ENCODE measurements around the gene RIPOR3. TPM values are rescaled to one million over a fixed set of nuclear protein-coding genes. Genes with fewer than 3 reads are reported as not detected.
"Not testable (repeated sequence)": the region's sequence is repeated elsewhere in the genome, so short reads cannot be mapped to it uniquely, and the experiment has no call there.

The RIPOR3 gene
- total RNA-seq, 4 donors from 2014 or later, result 1.8 to 12.7 (median 4.9) TPM

- H3K4me3 ChIP-seq (ENCODE audit: low read depth, poor library complexity, severe bottlenecking), result no peak overlapping the region
- no peak for DNase-seq (ENCODE audit: low spot score in 2 of 2)
- intact Hi-C loops (cut with DNase I; ENCODE audit: low total_unique reads), result no loop called here
- WGBS, 2 donors, result 95 to 97% methylated on average over 2 of the region's 2 CpGs
- TF ChIP-seq, protein P1, sequence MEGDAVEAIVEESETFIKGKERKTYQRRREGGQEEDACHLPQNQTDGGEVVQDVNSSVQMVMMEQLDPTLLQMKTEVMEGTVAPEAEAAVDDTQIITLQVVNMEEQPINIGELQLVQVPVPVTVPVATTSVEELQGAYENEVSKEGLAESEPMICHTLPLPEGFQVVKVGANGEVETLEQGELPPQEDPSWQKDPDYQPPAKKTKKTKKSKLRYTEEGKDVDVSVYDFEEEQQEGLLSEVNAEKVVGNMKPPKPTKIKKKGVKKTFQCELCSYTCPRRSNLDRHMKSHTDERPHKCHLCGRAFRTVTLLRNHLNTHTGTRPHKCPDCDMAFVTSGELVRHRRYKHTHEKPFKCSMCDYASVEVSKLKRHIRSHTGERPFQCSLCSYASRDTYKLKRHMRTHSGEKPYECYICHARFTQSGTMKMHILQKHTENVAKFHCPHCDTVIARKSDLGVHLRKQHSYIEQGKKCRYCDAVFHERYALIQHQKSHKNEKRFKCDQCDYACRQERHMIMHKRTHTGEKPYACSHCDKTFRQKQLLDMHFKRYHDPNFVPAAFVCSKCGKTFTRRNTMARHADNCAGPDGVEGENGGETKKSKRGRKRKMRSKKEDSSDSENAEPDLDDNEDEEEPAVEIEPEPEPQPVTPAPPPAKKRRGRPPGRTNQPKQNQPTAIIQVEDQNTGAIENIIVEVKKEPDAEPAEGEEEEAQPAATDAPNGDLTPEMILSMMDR (IDR thresholded peaks at IDR 0.05), result no peak
- no peak for TF ChIP-seq POLR2A (IDR thresholded peaks at IDR 0.05)
Observed at GRCh38 chr20:50571466-50571865, 119.9 kb downstream of the RIPOR3 start.

GRCh38 chr20:50569864-50570836, 121.2 kb downstream of the RIPOR3 start:
- 83 to 87% methylated on average over 14 of the region's 14 CpGs for WGBS, 2 donors
- TF ChIP-seq POLR2A (IDR thresholded peaks at IDR 0.05), result no peak
- TF ChIP-seq, protein P1 (IDR thresholded peaks at IDR 0.05), result no peak
- H3K4me3 ChIP-seq (ENCODE audit: low read depth, poor library complexity, severe bottlenecking), result no peak overlapping the region
- intact Hi-C loops (cut with DNase I; ENCODE audit: low total_unique reads), result no loop called here
- DNase-seq (ENCODE audit: low spot score in 2 of 2), result no peak

DNA sequence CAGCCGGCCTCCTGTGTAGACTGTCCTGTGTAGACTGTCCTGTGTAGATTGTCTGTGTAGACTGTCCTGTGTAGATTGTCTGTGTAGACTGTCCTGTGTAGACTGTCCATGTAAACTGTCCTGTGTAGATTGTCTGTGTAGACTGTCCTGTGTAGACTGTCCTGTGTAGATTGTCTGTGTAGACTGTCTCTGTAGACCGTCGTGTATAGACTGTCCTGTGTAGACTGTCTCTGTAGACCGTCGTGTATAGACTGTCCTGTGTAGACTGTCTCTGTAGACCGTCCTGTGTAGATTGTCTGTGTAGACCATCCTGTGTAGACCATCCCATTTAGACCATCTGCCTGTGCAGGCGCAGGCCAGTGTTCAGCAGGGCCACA, 121.9 kb downstream of the RIPOR3 start:
- DNase-seq (ENCODE audit: low spot score in 2 of 2); intact Hi-C loops (cut with DNase I; ENCODE audit: low total_unique reads); H3K4me3 ChIP-seq (ENCODE audit: low read depth, poor library complexity, severe bottlenecking): not testable (repeated sequence)
- 91 to 94% methylated on average over 7 of the region's 7 CpGs for WGBS, 2 donors

DNA sequence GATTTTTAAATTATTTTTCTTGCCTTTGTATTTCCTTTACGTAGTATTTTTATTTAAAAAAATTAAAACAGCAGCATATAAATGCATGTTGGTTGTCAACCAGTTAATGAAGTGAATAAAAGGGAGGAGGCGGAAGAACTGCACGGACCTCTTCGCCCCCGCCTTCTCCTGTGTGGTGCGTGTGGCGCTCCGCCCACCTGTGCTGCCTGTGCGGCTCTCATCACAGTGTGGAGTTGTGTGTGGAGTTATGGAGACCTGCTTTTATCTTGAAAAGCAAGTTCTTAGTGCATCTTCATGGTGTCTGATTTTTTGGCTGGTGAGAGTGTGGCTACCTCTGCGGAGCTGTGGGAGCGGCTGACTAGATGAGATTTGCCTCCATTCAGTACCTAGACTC, 122.8 kb downstream of the RIPOR3 start:
- TF ChIP-seq POLR2A (IDR thresholded peaks at IDR 0.05), result no peak
- TF ChIP-seq, protein P1 (IDR thresholded peaks at IDR 0.05), result no peak
- DNase-seq (ENCODE audit: low spot score in 2 of 2), result no peak
- 57 to 61% methylated on average over 11 of the region's 11 CpGs for WGBS, 2 donors
- intact Hi-C loops (cut with DNase I; ENCODE audit: low total_unique reads), result no loop called here
- H3K4me3 ChIP-seq (ENCODE audit: low read depth, poor library complexity, severe bottlenecking), result no peak overlapping the region

DNA sequence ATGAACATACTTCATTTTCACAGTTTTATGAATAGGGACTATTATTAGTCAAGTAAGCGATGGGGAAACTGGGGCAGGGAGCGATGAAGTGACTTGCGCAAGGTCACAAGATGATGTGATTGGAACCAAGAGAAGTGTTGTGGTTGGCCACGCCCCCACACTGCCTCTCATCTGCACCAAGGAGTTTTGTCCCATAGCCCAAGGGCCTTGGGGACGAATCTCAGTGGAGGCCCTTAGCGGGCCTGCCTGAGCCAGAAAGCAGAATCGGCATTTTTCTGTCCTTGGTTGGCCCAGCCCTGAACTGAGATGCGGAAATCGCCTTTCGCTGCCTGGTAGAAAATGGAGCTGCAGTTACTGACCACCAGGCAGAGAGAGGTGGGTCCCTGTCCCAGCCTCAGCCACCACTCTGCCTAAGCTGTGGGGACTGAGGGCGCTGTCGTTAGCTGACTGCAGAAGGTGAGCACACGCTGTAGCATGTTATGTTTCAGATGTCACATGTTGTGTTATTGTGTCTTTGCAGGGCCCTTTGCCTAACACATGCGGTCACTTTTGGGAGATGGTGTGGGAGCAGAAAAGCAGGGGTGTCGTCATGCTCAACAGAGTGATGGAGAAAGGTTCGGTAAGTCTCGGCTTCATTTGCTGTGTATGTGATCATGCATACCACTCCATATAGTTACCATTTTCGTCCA, 123.3 kb downstream of the RIPOR3 start:
- no peak overlapping the region for H3K4me3 ChIP-seq (ENCODE audit: low read depth, poor library complexity, severe bottlenecking)
- no peak for TF ChIP-seq POLR2A (IDR thresholded peaks at IDR 0.05)
- TF ChIP-seq, protein P1 (IDR thresholded peaks at IDR 0.05), result no peak
- intact Hi-C loops (cut with DNase I; ENCODE audit: low total_unique reads), result no loop called here
- WGBS, 2 donors, result 85 to 91% methylated on average over 18 of the region's 18 CpGs
- DNase-seq (ENCODE audit: low spot score in 2 of 2), result no peak

DNA sequence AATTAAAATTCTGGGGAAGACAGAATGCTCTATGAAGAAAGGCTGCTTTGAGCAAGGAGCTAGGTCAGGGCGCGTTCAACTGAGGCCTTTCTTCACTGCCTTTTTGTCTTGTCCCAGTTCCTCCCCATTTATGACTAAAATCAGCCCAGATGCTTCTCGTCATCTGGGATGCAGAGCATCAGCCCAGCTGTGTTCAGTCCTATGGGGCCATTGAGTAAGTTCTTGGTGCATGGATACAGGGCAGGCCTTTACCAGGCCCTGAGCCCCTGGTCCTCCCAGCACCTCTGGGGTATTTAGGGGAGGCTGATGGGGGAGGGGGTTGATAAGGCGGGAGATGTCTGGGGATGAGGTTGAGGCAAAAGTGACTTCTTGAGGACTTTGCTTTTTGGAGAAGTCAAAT, 125.5 kb downstream of the RIPOR3 start:
- no peak for TF ChIP-seq POLR2A (IDR thresholded peaks at IDR 0.05)
- TF ChIP-seq, protein P1 (IDR thresholded peaks at IDR 0.05), result no peak
- DNase-seq (ENCODE audit: low spot score in 2 of 2), result no peak
- intact Hi-C loops (cut with DNase I; ENCODE audit: low total_unique reads), result no loop called here
- no peak overlapping the region for H3K4me3 ChIP-seq (ENCODE audit: low read depth, poor library complexity, severe bottlenecking)
- WGBS, 2 donors, result 90 to 92% methylated on average over 4 of the region's 4 CpGs

Measured in lower leg skin (tissue), 4 donors.